Measurements from ENCODE around the gene PMS1. TPM values are rescaled to one million over a fixed set of nuclear protein-coding genes. Genes with fewer than 3 reads are reported as not detected.
"Not testable (repeated sequence)": the region's sequence is repeated elsewhere in the genome, so short reads cannot be mapped to it uniquely, and the experiment has no call there.

Gene PMS1
- total RNA-seq, 1 donor from 2014 or later = 9.4 TPM

DNA sequence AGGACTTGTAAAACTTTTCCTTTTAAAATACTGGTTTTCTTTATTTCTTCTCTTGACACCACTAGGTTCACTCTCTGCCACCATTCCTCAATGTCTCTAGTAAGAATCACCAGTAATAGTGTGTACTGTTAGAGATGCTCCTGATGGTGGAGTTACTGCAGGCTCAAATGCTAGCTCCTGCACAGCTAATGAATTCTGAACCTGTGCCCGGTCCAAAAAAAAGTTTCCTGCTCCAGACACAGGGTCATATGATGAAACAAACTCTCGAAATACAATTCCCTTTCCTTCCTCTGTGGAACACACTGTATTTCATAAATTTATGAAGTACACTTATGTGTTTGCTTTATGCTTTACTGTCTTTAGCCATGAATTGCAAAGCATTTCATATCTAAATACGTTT is 19.2 kb downstream of the PMS1 start:
- DNase-seq (ENCODE audit: low spot score) = no peak
- no peak for ATAC-seq

DNA sequence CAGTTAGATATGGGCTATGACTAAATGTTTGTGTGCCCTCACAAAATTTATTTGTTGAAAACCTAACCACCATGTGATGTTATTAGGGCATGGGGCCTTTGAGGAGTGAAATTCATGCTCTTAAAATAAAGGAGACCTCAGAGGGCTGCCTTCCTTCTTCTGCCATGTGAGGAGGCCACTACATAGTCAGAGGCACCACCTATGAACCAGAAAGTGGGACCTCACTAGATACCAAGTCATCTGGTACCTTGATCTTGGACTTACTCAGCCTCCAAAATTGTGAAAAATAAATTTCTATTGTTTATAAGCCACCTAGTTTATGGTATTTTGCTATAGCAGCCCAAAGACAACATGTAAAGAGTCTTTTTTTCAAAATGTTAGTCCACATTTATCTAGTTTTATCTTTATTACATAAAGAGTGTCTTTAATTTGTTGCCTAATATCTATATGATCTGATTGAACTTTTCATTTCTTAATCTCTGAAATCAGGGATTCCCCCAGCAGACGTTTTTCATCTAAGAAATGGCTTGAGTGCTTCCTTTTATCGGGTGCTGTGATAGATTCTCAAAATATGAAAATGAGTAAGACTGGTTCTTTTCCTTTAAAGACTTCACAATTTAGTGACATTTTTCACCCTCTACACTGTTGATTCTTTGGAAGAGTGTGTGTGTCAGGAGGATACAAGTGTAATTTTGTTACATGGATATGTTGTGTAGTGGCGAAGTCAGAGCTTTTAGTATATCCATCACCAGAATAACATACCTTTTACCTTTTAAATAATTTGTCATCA is 34.2 kb downstream of the PMS1 start:
- ATAC-seq = no peak
- no peak for DNase-seq (ENCODE audit: low spot score)

GRCh38 chr2:189819297-189819704 is 35.1 kb downstream of the PMS1 start:
- DNase-seq (ENCODE audit: low spot score) (no peak), ATAC-seq (no peak)

- DNase-seq (ENCODE audit: low spot score) = no peak
- no peak for ATAC-seq
Observed at GRCh38 chr2:189821953-189822748, 37.9 kb downstream of the PMS1 start.

DNA sequence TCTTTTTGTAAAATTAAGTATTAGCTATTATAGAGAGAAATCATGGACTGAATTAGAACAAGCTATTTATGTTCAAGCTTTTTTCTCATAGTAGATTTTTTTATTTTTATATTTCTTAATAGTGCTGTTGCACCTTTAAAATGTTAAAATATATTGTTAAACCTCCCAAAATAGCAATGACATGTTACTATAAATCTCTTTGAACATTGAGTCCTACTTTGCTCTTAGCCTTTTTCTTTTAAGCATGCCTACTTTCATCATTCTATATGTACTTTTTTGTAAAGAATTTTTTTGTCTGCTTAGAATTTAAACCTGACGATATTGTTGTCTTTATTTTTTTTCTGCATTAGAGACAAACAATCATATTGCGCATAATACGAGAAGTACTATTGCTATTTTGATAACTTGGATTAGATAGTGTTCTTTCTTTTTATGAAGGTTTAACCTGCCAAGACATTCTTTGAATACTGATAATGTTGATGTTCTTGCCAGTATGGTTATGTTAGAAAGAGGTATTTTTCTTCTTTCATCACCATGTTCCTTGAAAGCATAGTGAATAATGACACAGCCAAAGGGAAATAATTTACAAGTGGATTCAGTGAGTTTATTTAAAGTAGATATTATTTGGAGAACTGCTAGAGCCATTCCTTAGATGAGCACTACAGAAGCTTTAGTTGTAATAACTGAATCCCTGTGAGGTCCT is 40.6 kb downstream of the PMS1 start:
- no peak for DNase-seq (ENCODE audit: low spot score)

DNA sequence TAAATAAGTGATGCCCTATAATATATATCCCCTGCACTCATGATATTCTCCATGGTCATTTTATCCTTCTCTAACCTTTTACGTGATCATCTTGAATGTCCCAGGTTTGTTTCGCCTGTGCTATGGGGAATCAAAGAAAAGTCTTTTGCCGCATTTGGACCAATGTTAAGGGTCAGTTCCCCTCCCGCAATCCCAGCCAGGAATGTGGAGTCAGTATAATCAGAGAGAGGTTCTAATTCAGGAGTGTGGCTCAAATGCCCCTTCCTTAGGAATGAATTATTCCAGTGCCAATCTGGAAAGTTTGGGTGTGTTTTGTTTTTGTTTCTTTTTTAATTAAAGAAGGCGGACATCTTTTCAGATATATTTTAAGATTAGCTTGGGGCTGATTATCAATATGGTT is 41.8 kb downstream of the PMS1 start:
- no peak for ATAC-seq

More for the DNA sequence above, 40.6 kb downstream of the PMS1 start:
- no peak for ATAC-seq

DNA sequence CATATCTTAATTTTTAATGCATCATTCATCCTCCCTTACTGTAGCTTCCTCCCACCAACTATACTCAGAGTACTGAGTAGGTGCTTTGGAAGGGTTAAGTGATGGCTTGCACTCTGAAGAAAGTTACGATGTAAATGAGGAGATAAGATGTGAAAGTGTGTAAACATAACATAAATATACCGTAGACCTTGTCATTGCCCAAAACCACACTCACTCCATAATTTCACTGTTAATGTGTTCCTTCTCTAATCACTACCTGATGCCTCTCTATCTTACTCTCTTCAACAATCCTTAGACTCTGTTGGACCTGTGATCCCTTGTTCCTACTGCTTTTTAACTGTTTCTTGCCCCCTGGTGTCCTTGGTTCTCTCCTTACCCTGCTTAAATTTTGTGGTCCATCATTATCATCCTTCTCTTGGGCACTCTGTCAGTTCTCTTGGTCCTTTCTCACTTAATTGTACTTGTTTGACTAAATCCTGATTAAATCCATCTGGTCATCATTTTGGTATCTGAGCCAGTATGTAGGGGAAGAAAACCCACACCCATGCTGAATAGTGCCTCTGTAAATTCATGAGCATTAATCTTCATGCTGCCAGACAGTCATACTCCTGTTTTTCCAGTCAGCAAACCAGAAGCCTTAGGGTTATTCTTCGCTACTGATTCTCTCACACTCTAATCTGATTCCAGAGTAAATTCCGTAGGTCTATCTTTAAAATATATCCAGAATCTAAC is 45.0 kb downstream of the PMS1 start:
- no peak for DNase-seq (ENCODE audit: low spot score)
- no peak for ATAC-seq

More for the DNA sequence above, 41.8 kb downstream of the PMS1 start:
- no peak for DNase-seq (ENCODE audit: low spot score)

DNA sequence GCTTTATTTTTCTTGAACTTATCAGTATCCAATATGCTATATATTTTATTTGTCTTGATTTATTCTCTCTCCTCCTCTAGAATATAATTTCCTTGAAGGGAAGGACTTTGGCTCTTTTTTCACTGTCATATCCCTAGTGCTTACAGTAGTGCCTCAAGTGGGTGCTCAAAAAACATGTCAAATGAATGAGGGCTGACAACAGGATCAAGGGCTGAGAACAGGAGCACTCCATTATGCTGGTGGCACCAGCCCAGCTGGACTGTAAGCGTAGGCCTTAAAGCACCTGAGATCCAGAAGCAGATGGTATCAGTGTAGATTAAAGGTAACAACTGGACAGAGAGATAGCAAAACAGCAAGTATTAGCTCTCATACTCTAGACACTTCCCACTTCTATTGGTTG is 46.3 kb downstream of the PMS1 start:
- DNase-seq (ENCODE audit: low spot score) = no peak
- no peak for ATAC-seq

- ATAC-seq = no peak
- DNase-seq (ENCODE audit: low spot score) = no peak
Observed at GRCh38 chr2:189834059-189834458, 49.8 kb downstream of the PMS1 start.

- not testable (repeated sequence) for ATAC-seq; DNase-seq (ENCODE audit: low spot score)
Observed at GRCh38 chr2:189834642-189835041, 50.4 kb downstream of the PMS1 start.

DNA sequence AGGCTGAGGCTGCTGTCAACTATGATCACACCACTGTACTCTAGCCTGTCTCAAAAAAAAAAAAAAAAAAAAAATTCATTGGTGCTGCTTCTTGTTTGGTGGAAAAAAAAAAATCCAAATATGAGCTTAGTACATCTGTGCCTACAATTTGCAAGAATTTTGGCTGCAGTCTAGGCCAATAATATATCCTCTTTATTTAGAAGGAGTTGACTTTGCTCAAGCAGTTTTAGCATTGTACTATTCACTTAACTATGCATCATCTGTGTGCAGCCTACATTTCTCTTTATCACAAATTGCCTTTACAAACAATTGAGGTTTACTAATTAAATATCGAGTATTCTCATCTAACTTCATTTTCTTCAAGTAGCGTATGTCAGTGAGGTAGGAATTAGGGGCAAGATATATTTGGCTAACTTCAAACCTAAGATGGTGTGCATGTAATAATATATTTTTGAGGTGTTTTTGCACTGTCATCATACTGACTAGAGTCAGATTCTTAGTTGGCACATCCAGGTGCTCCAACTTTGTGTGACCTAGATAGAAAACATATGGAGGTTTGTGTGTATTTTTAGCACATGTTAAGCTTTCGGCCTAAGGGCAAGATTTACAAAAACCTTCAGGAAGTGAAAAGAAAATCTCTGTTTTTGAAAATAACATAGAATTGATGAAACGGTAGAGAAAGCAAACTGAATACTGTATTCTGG is 51.8 kb downstream of the PMS1 start:
- DNase-seq (ENCODE audit: low spot score) (no peak), ATAC-seq (no peak)

DNA sequence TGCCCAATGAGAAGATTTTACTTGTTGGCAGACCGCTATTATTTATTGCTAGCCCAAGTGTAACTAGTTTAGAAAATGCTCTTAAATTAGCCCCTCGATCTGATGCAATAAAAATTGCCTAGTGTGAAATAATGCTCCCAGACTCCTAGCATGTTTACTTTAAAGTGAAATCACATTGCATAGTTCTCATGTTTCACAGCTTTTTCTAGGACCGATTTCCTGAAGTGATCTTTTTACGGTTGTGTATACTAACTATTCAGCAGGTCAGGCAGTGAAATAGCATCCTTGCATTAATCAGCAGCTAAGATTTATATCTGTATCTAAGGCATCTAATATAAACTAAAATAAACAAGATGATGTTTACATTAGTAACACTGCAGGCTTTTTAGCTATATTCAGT is 52.4 kb downstream of the PMS1 start:
- ATAC-seq (no peak), DNase-seq (ENCODE audit: low spot score) (no peak)

DNA sequence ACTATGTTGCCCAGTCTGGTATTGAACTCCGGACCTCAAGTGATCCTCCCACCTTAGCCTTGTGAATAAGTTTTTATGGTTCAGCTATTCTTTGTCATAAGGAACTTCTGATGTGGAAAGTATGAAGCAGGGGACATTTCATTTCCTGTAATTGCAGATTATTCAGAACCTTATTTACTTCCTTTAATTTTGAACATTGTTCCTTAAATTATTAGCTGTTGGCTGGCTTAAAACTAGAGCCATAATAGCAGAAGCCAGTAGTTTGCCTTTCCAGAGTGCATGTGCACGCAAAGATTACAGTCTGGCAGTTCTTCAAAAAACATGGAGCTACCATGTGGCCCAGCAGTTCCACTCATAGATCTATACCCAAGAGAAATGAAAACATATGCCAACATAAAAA is 53.1 kb downstream of the PMS1 start:
- ATAC-seq (no peak), DNase-seq (ENCODE audit: low spot score) (no peak)

GRCh38 chr2:189841019-189841418 is 56.8 kb downstream of the PMS1 start:
- no peak for ATAC-seq
- DNase-seq (ENCODE audit: low spot score) = no peak

GRCh38 chr2:189848276-189848675 is 64.0 kb downstream of the PMS1 start:
- DNase-seq (ENCODE audit: low spot score) (no peak), ATAC-seq (no peak)

DNA sequence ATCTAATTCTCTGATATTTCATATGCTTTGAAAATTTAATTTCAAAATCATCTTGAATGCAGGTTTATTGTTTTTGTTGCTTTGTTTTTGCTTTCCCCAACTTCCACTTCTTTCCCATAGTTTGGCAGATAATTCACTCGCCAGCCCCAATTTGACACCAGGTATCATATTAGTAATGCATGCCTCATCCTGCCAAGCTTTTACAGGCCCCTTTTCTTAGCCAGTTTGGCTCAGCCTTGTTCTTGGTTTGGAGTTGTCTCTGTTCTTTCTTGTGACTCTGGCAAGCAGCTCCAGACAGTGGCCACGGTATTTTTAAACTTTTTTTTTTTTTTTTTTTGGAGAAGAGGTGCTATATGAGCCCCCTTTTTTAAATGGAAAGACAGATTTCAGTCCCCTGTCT is 65.3 kb downstream of the PMS1 start:
- no peak for ATAC-seq

GRCh38 chr2:189851174-189851826 is 67.0 kb downstream of the PMS1 start:
- ATAC-seq (no peak), DNase-seq (ENCODE audit: low spot score) (no peak)

More for the DNA sequence above, 65.3 kb downstream of the PMS1 start:
- DNase-seq (ENCODE audit: low spot score) = no peak

GRCh38 chr2:189854187-189854586 is 69.9 kb downstream of the PMS1 start:
- DNase-seq (ENCODE audit: low spot score) (no peak), ATAC-seq (no peak)

GRCh38 chr2:189854940-189855339 is 70.7 kb downstream of the PMS1 start:
- DNase-seq (ENCODE audit: low spot score) (no peak), ATAC-seq (no peak)

DNA sequence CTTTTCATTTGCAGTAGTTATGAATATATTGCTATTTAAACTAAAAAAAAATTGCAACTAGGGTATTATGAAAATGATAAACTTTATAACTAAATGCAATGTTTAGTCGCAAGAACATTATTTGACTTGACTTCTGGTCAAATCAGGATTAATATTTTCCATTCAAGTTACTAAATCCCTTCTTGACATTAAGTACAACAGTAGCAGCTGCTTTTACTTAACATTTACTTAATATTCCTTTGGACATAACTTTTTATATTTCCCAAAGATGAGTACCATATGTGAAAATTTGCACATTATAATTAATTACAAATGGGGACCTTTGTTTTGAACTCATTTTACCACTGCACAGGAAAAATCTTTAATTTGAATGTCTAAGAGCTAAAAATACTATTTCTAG is 74.0 kb downstream of the PMS1 start:
- DNase-seq (ENCODE audit: low spot score) = no peak
- no peak for ATAC-seq
